HCT116 (cell line): Measurements from ENCODE around the gene SH2D6. TPM values are rescaled to one million over a fixed set of nuclear protein-coding genes. Genes with fewer than 3 reads are reported as not detected.

Experiments used
- ATAC-seq: fragments of 200-7000 bp; cut with Tn5 transposase; 2 replicates; pipeline ENCODE4 v1.9.1; 2020; ENCODE audit warnings: mild to moderate bottlenecking, moderate library complexity
- BruUV-seq: library from RNA; stranded (reverse); fragments of 400-500 nt; replicated peaks from 2 replicates; lab custom pipeline; 2021; lab: Mats Ljungman, UMichigan
- CTCF ChIA-PET: fragments of 300-600 bp; sonication (Branson Sonifier 250); formaldehyde crosslinking; loops from one replicate; lab custom pipeline; 2021; ENCODE audit warnings: antibody characterized with exemption; lab: Charles Lee
- POLR2A ChIA-PET: fragments of 300-600, 350-600 bp; sonication (Branson Sonifier 250); formaldehyde crosslinking; loops from one replicate; lab custom pipeline; 2021; ENCODE audit warnings: antibody characterized with exemption; lab: Charles Lee
- RAD21 ChIA-PET, 2 experiments: fragments of 300-600 bp; sonication (Branson Sonifier 250); formaldehyde crosslinking; loops; one replicate each; lab custom pipeline; 2023; ENCODE audit warnings: low total read pairs in 2 of 2; ENCODE audit not compliant: uncharacterized antibody in 2 of 2, unreplicated experiment in 2 of 2, low non-redundant PET in 1 of 2; lab: Charles Lee
- DNase-seq: peaks from one replicate; pipeline ENCODE4 v3.0.0-alpha.2; 2010; ENCODE audit warnings: low read depth, low spot score
- H2AFZ ChIP-seq: fragments of 200-600 bp; shearing (Covaris generic), sonication (generic); 2 replicates; pipeline ENCODE4 v1.6.1; 2017; ENCODE audit warnings: low read depth, mixed run types, mixed read lengths, antibody characterized with exemption, low read length; ENCODE audit not compliant: poor library complexity, severe bottlenecking
- H3K27ac ChIP-seq: 2 replicates; pipeline ENCODE4 v1.5.1; 2012; ENCODE audit warnings: low read depth, low read length
- H3K27me3 ChIP-seq: fragments of 200-600 bp; sonication (generic); 2 replicates; pipeline ENCODE4 v1.6.1; 2016; ENCODE audit warnings: mixed run types, low read length, mixed read lengths; ENCODE audit not compliant: insufficient read depth
- H3K36me3 ChIP-seq, 2 experiments: fragments of 200-500 bp in 1 of 2; fragments of 200-600 bp in 1 of 2; sonication (Bioruptor generic) in 1 of 2; sonication (generic) in 1 of 2; 2 replicates each; pipeline versions ENCODE4 v1.5.1 to v1.6.1; 2014 to 2016; ENCODE audit warnings: low read length in 2 of 2, inconsistent platforms in 1 of 2, mixed read lengths in 1 of 2, mixed run types in 1 of 2; ENCODE audit not compliant: insufficient read depth in 2 of 2, control insufficient read depth in 1 of 2
- H3K4me1 ChIP-seq, 2 experiments: fragments of 200-600 bp in 1 of 2; sonication (generic) in 1 of 2; 2 replicates each; pipeline versions ENCODE4 v1.5.1 to v1.6.1; 2012 to 2017; ENCODE audit warnings: low read length in 2 of 2, inconsistent platforms in 1 of 2, mild to moderate bottlenecking in 1 of 2, mixed read lengths in 1 of 2, mixed run types in 1 of 2, moderate library complexity in 1 of 2; ENCODE audit not compliant: insufficient read depth in 2 of 2, control insufficient read depth in 1 of 2
- H3K4me2 ChIP-seq: fragments of 200-600 bp; sonication (generic); 2 replicates; pipeline ENCODE4 v1.6.1; 2017; ENCODE audit warnings: mixed run types, low read length, mixed read lengths
- H3K4me3 ChIP-seq, 2 experiments: fragments of 200-600 bp in 1 of 2; sonication (generic) in 1 of 2; replicated peaks in 1 of 2; 2 replicates each; pipeline ENCODE4 v1.5.1; 2011 to 2016; ENCODE audit warnings: low read length in 2 of 2, control low read depth in 1 of 2, low read depth in 1 of 2, mild to moderate bottlenecking in 1 of 2, mixed read lengths in 1 of 2, mixed run types in 1 of 2
- H3K79me2 ChIP-seq: fragments of 200-600 bp; sonication (generic); 2 replicates; pipeline ENCODE4 v1.6.1; 2017; ENCODE audit warnings: mild to moderate bottlenecking, mixed run types, low read length, moderate library complexity, mixed read lengths; ENCODE audit not compliant: insufficient read depth
- H3K9ac ChIP-seq: fragments of 200-600 bp; sonication (generic); 2 replicates; pipeline ENCODE4 v1.6.1; 2016; ENCODE audit warnings: low read length, mixed read lengths
- H3K9me2 ChIP-seq: fragments of 200-600 bp; sonication (generic), shearing (Covaris generic); 2 replicates; pipeline ENCODE4 v1.6.1; 2017; ENCODE audit warnings: mixed run types, mild to moderate bottlenecking, moderate library complexity; ENCODE audit not compliant: insufficient read depth
- H3K9me3 ChIP-seq, 2 experiments: fragments of 200-500 bp in 1 of 2; fragments of 200-600 bp in 1 of 2; sonication (Bioruptor generic) in 1 of 2; sonication (generic) in 1 of 2; 2 replicates each; pipeline ENCODE4 v1.6.1; 2014 to 2017; ENCODE audit warnings: low read length in 2 of 2, mixed read lengths in 2 of 2, inconsistent platforms in 1 of 2, low read depth in 1 of 2, mild to moderate bottlenecking in 1 of 2, mixed run types in 1 of 2, moderate library complexity in 1 of 2; ENCODE audit not compliant: control insufficient read depth in 1 of 2, insufficient read depth in 1 of 2
- H4K20me1 ChIP-seq: fragments of 200-600 bp; sonication (generic), shearing (Covaris generic); 2 replicates; pipeline ENCODE4 v1.6.1; 2017; ENCODE audit warnings: mixed run types, mild to moderate bottlenecking, moderate library complexity; ENCODE audit not compliant: insufficient read depth
- ATF3 ChIP-seq: IDR thresholded peaks from 2 replicates; pipeline ENCODE4 v1.6.1; 2012
- ELF1 ChIP-seq: IDR thresholded peaks from 2 replicates; pipeline ENCODE4 v1.6.1; 2012; ENCODE audit warnings: low read depth, borderline replicate concordance
- FOSL1 ChIP-seq: IDR thresholded peaks from 2 replicates; pipeline ENCODE4 v1.6.1; 2012; ENCODE audit warnings: low read depth
- RAD21 ChIP-seq: IDR thresholded peaks from 2 replicates; pipeline ENCODE4 v1.6.1; 2012; ENCODE audit warnings: low read depth, mild to moderate bottlenecking
- SIN3A ChIP-seq: IDR thresholded peaks from 2 replicates; pipeline ENCODE4 v1.6.1; 2012; ENCODE audit warnings: low read depth
- SRF ChIP-seq: IDR thresholded peaks from 2 replicates; pipeline ENCODE4 v1.6.1; 2012; ENCODE audit warnings: low read depth
- TCF7L2 ChIP-seq: IDR thresholded peaks from 2 replicates; pipeline ENCODE4 v1.7.0; 2011; ENCODE audit warnings: borderline replicate concordance, inconsistent platforms; ENCODE audit not compliant: insufficient read depth, insufficient read length; ENCODE audit errors: extremely low read depth
- YY1 ChIP-seq: IDR thresholded peaks from 2 replicates; pipeline ENCODE4 v1.6.1; 2011; ENCODE audit warnings: low read length, low read depth, moderate library complexity, mild to moderate bottlenecking; ENCODE audit not compliant: insufficient replicate concordance; ENCODE audit errors: extremely low read depth
- intact Hi-C: fragments of 100-400 bp; cut with micrococcal nuclease; formaldehyde crosslinking; loops from 2 replicates; pipeline ENCODE4 v1.10.0; 2022
- total RNA-seq: library from RNA; stranded (reverse); gene quantifications from one replicate; pipeline ENCODE4 v1.2.1, GENCODE V29; 2021; ENCODE audit not compliant: unreplicated experiment
- TF ChIP-seq, protein P1 (sequence below): IDR thresholded peaks from 2 replicates; pipeline ENCODE4 v1.6.1; 2012
- TF ChIP-seq, protein P2 (sequence below), 3 experiments: fragments of 200-600 bp in 1 of 3; sonication (generic) in 1 of 3; IDR thresholded peaks in 2 of 3; conservative IDR thresholded peaks in 1 of 3; 2 replicates each; pipeline ENCODE4 v1.5.1; 2012 to 2017; ENCODE audit warnings: low read depth in 2 of 3, low read length in 2 of 3, antibody characterized with exemption in 1 of 3, borderline replicate concordance in 1 of 3, control low read depth in 1 of 3, mild to moderate bottlenecking in 1 of 3, mixed read lengths in 1 of 3, mixed run types in 1 of 3, moderate library complexity in 1 of 3; ENCODE audit not compliant: insufficient read depth in 1 of 3
- TF ChIP-seq, protein P3 (sequence below): IDR thresholded peaks from 2 replicates; pipeline ENCODE4 v1.6.1; 2012; ENCODE audit warnings: low read depth

SH2D6 gene
- total RNA-seq, 1 experiment from 2014 or later, result 2.7 TPM

DNA sequence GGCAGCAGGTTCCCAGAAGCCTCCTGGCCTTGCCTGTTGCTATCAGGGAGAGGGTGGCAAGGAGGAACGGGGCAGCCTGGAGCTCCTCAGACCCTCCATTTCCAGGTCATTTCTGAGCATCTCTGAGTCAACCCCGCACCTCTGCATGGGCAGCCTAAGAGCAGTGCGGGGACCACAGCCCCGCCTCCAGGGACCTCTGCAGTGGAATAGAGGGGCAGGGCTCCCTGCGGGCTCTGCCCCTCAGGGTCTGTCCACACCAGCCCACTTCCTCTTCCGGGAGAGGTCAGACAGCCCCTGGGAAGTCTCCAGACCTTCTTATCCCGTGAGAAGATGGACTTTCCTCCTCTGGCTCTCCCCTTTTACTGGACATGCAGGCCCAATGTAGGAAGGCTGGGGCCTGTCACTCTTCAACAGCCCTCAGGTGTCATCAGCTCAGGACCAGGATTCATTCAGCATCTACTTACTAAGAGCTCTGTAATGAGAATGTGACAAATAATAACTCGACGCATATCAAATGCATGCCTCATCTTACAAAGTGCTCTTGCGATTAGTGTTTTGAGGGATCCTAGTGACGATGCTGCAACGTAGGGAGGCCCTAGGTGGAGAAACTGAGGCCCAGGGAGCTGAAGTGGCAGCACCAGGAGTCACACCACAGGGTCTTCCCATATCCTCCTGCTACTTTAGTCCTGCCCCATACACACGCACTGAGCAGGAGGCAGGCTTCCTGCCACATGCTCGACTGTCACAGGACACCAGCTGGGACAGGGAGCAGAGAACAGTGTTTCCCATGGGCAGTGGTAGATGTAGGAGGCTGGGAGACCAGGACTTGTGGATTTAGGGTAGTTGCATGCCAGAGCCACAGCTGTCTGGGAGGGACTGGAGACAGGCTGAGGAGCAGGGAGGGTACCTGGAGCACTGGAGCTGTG is 28.0 kb downstream of the SH2D6 start:
- intact Hi-C loops, result no loop called here
- Histone ChIP-seq H3K36me3 (no peaks in the 10 kb centered on the region), H3K27me3 (no peaks in the 10 kb centered on the region), H3K4me1 (peaks cover 22 to 26% of the 10 kb centered on the region in 2 experiments), H3K9ac (no peak overlapping the region), H4K20me1 (no peaks in the 10 kb centered on the region), H3K4me2 (no peak overlapping the region), H3K79me2 (no peaks in the 10 kb centered on the region), H3K9me2 (no peaks in the 10 kb centered on the region), H3K9me3 (no peaks in the 10 kb centered on the region), H2AFZ (no peak overlapping the region), H3K4me3 (no peak overlapping the region), H3K27ac (peak overlapping the region; percentile 46; the same call in 1 of the 2 replicates)
- ChIA-PET CTCF (no interaction called here), POLR2A (interaction anchor here (2.0 to 6.7 kb wide), 3 partner anchors 11 to 100 kb away, joined by 6 to 45 read pairs (median 23); partner anchors contain the start of gene MAT2A), RAD21 (interaction anchor here in 1 of 2 experiments (0.6 kb wide), 1 partner anchor 92 kb away, joined by 3 read pairs; the partner anchor contains the start of gene MAT2A)
- ATAC-seq, result 0 out of 2 replicates have a peak, but pooled peaks have one; percentile 5
- TF ChIP-seq, protein P1, sequence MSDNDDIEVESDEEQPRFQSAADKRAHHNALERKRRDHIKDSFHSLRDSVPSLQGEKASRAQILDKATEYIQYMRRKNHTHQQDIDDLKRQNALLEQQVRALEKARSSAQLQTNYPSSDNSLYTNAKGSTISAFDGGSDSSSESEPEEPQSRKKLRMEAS, result no peak
- no peak for TF ChIP-seq ELF1
- no peak for TF ChIP-seq ATF3
- TF ChIP-seq RAD21, result no peak
- BruUV-seq, result no TSS peak
- DNase-seq, result no peak

DNA sequence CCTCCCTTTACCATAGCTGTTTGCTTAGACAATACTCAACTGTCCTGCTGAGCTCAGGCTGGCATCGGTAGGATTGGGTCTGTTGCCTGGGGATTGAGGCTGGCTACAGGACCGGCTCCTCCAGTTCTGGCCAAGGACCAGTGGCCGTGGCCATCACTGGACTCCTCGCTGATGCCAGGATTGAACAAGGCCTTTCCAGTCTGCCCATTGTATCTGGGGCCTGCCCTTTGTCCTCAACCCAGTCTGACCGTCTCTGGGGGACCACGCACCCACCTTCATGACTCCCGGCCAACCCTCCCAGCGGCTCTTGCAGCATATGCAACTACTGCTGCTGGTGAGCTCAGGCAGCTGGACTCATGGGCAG is 28.7 kb downstream of the SH2D6 start:
- H3K4me1 ChIP-seq, result peaks cover 23 to 26% of the 10 kb centered on the region in 2 experiments
- no peak for DNase-seq
- no peak overlapping the region; the same call in 1 of the 2 replicates for H3K27ac ChIP-seq
- no peaks in the 10 kb centered on the region for H3K79me2 ChIP-seq
- no peak overlapping the region for H3K4me2 ChIP-seq
- H3K4me3 ChIP-seq, result no peak overlapping the region
- H3K9me2 ChIP-seq, result no peaks in the 10 kb centered on the region
- H3K9me3 ChIP-seq, result no peaks in the 10 kb centered on the region
- ChIA-PET CTCF (no interaction called here), RAD21 (no interaction called here), POLR2A (interaction anchor here (2.0 to 6.7 kb wide), 3 partner anchors 10 to 99 kb away, joined by 6 to 45 read pairs (median 23); partner anchors contain the start of gene MAT2A)
- intact Hi-C loops, result no loop called here
- no TSS peak for BruUV-seq
- no peak for ATAC-seq
- no peaks in the 10 kb centered on the region for H3K27me3 ChIP-seq
- no peaks in the 10 kb centered on the region for H4K20me1 ChIP-seq
- H2AFZ ChIP-seq, result no peak overlapping the region
- H3K9ac ChIP-seq, result no peak overlapping the region
- no peaks in the 10 kb centered on the region for H3K36me3 ChIP-seq
- TF ChIP-seq TCF7L2 (no peak), RAD21 (no peak), SIN3A (no peak), SRF (no peak), FOSL1 (no peak), YY1 (no peak)
- TF ChIP-seq, protein P2, sequence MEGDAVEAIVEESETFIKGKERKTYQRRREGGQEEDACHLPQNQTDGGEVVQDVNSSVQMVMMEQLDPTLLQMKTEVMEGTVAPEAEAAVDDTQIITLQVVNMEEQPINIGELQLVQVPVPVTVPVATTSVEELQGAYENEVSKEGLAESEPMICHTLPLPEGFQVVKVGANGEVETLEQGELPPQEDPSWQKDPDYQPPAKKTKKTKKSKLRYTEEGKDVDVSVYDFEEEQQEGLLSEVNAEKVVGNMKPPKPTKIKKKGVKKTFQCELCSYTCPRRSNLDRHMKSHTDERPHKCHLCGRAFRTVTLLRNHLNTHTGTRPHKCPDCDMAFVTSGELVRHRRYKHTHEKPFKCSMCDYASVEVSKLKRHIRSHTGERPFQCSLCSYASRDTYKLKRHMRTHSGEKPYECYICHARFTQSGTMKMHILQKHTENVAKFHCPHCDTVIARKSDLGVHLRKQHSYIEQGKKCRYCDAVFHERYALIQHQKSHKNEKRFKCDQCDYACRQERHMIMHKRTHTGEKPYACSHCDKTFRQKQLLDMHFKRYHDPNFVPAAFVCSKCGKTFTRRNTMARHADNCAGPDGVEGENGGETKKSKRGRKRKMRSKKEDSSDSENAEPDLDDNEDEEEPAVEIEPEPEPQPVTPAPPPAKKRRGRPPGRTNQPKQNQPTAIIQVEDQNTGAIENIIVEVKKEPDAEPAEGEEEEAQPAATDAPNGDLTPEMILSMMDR (IDR thresholded peaks at IDR 0.05 in 2 of 3, conservative IDR thresholded peaks at IDR 0.05 in 1 of 3; ENCODE audit: borderline replicate concordance in 1 of 3, insufficient read depth in 1 of 3, low read depth in 2 of 3, low read length in 2 of 3), result no peak
- TF ChIP-seq, protein P3, sequence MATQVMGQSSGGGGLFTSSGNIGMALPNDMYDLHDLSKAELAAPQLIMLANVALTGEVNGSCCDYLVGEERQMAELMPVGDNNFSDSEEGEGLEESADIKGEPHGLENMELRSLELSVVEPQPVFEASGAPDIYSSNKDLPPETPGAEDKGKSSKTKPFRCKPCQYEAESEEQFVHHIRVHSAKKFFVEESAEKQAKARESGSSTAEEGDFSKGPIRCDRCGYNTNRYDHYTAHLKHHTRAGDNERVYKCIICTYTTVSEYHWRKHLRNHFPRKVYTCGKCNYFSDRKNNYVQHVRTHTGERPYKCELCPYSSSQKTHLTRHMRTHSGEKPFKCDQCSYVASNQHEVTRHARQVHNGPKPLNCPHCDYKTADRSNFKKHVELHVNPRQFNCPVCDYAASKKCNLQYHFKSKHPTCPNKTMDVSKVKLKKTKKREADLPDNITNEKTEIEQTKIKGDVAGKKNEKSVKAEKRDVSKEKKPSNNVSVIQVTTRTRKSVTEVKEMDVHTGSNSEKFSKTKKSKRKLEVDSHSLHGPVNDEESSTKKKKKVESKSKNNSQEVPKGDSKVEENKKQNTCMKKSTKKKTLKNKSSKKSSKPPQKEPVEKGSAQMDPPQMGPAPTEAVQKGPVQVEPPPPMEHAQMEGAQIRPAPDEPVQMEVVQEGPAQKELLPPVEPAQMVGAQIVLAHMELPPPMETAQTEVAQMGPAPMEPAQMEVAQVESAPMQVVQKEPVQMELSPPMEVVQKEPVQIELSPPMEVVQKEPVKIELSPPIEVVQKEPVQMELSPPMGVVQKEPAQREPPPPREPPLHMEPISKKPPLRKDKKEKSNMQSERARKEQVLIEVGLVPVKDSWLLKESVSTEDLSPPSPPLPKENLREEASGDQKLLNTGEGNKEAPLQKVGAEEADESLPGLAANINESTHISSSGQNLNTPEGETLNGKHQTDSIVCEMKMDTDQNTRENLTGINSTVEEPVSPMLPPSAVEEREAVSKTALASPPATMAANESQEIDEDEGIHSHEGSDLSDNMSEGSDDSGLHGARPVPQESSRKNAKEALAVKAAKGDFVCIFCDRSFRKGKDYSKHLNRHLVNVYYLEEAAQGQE, result no peak
